ENCODE measurements around the gene ETDA. TPM values are rescaled to one million over a fixed set of nuclear protein-coding genes. Genes with fewer than 3 reads are reported as not detected.

Gene ETDA
- total RNA-seq, 4 donors from 2014 or later: not detected

DNA sequence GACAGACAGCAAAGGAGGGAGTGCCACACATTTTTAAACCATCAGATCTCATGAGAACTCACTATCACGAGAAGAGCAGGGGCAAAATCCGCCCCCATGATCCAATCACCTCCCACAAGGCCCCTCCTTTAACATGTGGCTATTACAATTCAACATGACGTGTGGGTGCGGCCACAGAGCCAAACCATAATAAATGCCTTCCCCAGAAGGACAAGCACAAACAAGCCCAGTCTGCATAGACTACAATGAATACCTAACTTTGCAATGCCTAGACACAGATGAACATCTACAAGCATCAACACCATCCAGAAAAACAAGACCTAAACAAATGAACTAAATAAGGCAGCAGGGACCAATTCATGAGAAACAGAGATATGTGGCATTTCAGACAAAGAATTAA is 12.3 kb downstream of the ETDA start:
- Histone ChIP-seq H3K27ac (no peak overlapping the region), H3K4me3 (no peak overlapping the region), H3K27me3 (no peaks in the 10 kb centered on the region), H3K9me3 (no peaks in the 10 kb centered on the region), H3K36me3 (no peaks in the 10 kb centered on the region), H3K4me1 (no peaks in the 10 kb centered on the region)
- TF ChIP-seq POLR2A (IDR thresholded peaks at IDR 0.05) (no peak), POLR2AphosphoS5 (IDR thresholded peaks at IDR 0.05) (no peak), EP300 (IDR thresholded peaks at IDR 0.05) (no peak)
- TF ChIP-seq, protein P1, sequence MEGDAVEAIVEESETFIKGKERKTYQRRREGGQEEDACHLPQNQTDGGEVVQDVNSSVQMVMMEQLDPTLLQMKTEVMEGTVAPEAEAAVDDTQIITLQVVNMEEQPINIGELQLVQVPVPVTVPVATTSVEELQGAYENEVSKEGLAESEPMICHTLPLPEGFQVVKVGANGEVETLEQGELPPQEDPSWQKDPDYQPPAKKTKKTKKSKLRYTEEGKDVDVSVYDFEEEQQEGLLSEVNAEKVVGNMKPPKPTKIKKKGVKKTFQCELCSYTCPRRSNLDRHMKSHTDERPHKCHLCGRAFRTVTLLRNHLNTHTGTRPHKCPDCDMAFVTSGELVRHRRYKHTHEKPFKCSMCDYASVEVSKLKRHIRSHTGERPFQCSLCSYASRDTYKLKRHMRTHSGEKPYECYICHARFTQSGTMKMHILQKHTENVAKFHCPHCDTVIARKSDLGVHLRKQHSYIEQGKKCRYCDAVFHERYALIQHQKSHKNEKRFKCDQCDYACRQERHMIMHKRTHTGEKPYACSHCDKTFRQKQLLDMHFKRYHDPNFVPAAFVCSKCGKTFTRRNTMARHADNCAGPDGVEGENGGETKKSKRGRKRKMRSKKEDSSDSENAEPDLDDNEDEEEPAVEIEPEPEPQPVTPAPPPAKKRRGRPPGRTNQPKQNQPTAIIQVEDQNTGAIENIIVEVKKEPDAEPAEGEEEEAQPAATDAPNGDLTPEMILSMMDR (IDR thresholded peaks at IDR 0.05): no peak
- WGBS: 68% methylated on average over 4 of the region's 4 CpGs
- no peak for DNase-seq (ENCODE audit: low spot score in 2 of 2)

DNA sequence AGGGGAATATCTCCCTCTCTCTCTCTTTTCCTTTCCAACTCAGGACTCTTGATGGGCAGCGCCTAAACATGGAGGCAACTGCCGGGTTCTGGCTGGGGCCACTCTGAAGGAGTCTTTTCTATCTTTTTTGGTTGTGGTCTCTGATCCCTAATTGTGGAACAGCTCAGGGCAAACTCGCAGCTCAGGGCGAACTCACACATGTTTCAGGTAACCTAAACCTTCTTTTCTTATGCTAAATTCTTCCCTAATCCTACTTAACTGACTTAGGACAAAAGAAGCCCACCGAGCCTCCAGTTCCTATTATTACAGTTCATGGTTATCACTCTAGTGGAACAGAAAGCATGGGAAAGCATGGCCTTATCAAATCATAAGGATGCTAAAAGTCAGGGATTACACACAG is 21.3 kb downstream of the ETDA start:
- 81% methylated on average over 5 of the region's 5 CpGs for WGBS
- no peaks in the 10 kb centered on the region for H3K27me3 ChIP-seq
- no peaks in the 10 kb centered on the region for H3K36me3 ChIP-seq
- no peak for DNase-seq (ENCODE audit: low spot score in 2 of 2)
- TF ChIP-seq POLR2A (IDR thresholded peaks at IDR 0.05): no peak
- TF ChIP-seq POLR2AphosphoS5 (IDR thresholded peaks at IDR 0.05): no peak
- TF ChIP-seq, protein P1 (IDR thresholded peaks at IDR 0.05): no peak
- no peak for TF ChIP-seq EP300 (IDR thresholded peaks at IDR 0.05)
- no peaks in the 10 kb centered on the region for H3K9me3 ChIP-seq
- H3K4me1 ChIP-seq: no peaks in the 10 kb centered on the region
- H3K4me3 ChIP-seq: no peak overlapping the region
- no peak overlapping the region for H3K27ac ChIP-seq

DNA sequence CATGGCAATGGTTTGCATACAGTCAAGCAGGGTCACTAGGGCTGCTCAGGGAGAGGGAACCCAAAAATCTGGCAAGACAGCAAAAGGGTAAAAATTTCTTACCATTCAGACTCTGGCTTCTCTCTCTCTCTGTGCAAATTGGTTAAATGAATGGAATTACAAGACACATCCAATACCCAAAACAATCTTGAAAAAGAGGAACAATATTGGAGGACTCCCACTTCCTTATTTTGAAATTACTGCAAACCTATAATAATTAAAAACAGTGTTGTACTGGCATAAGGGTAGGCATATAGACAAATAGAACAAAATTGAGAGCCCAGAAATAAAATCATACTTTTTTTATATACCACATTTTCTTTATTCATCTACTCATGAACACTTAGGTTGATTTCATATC is 24.1 kb downstream of the ETDA start:
- DNase-seq (ENCODE audit: low spot score in 2 of 2): no peak
- Histone ChIP-seq H3K9me3 (peaks cover 3% of the 10 kb centered on the region), H3K36me3 (no peaks in the 10 kb centered on the region), H3K4me3 (no peak overlapping the region), H3K4me1 (no peaks in the 10 kb centered on the region), H3K27me3 (no peaks in the 10 kb centered on the region), H3K27ac (no peak overlapping the region)
- no peak for TF ChIP-seq POLR2AphosphoS5 (IDR thresholded peaks at IDR 0.05)
- no peak for TF ChIP-seq POLR2A (IDR thresholded peaks at IDR 0.05)
- TF ChIP-seq EP300 (IDR thresholded peaks at IDR 0.05): no peak
- TF ChIP-seq, protein P1 (IDR thresholded peaks at IDR 0.05): no peak

DNA sequence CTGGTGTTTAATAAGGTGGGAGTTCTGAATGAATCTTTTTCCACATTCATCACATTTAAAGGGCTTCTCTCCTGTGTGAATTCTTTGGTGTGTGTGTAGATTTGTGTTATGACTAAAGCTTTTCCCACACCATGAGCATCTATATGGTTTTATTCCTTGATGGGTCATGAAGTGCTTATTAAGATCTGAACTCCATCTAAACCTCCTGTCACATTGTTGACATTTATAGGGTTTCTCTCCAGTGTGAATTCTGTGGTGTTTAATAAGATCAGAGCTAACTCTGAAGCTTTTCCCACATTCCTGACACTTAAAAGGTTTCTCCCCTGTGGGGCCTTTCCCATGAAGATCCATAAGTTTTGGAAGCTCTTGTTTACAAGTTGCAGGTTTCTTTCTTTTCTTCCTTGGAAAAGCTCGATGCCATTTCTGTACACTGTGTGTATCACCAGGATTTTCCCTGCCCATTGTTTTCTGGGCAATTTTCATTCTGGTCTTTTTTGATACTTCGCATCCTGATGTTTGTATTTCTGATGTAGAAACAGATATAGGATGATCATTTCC is 35.5 kb downstream of the ETDA start:
- WGBS: 92% methylated on average over 2 of the region's 2 CpGs
- Histone ChIP-seq H3K9me3 (peaks cover 3% of the 10 kb centered on the region), H3K36me3 (peaks cover 12% of the 10 kb centered on the region), H3K4me1 (no peaks in the 10 kb centered on the region), H3K4me3 (no peak overlapping the region), H3K27me3 (no peaks in the 10 kb centered on the region), H3K27ac (no peak overlapping the region)
- DNase-seq (ENCODE audit: low spot score in 2 of 2): no peak
- no peak for TF ChIP-seq POLR2AphosphoS5 (IDR thresholded peaks at IDR 0.05)
- no peak for TF ChIP-seq EP300 (IDR thresholded peaks at IDR 0.05)
- no peak for TF ChIP-seq POLR2A (IDR thresholded peaks at IDR 0.05)
- TF ChIP-seq, protein P1 (IDR thresholded peaks at IDR 0.05): no peak

DNA sequence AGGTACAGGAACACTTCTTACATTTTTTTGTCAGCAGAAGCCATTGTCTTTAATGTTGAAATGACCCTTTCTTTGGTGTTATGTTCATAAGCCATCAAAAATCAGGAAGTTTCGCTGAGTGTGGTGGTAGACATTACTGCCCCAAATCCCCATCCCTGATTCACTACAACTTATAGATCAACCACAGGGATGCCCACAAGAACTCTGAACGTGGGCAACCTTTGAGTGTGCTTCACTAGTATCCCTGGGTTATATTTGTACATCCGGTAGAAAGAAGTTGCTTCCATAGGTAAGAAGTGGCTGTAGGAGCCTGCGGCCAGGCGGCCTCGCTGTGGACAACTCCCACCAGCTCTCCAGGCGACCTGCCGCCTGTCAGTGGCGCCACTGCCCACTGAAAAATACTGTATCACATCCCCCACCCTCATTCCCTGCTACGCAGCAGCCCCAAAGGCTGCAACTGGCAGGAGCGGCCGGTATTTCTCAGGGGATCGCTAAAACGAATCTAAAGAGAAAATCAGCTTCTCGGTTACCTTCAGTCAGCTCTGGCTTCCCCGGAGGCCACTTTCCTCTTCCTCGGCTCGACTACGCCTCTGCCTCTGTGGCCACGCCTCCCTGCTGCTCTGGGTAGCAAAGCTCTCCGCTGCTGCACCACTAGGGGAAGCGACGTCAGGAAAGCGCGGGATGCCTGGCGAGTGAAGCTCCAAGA is 43.5 kb downstream of the ETDA start:
- WGBS: 50% methylated on average over 26 of the region's 26 CpGs
- Histone ChIP-seq H3K4me3 (peak overlapping the region; percentile 18), H3K27ac (no peak overlapping the region), H3K9me3 (no peaks in the 10 kb centered on the region), H3K4me1 (no peaks in the 10 kb centered on the region), H3K27me3 (no peaks in the 10 kb centered on the region), H3K36me3 (peaks cover 9% of the 10 kb centered on the region)
- DNase-seq (ENCODE audit: low spot score in 2 of 2): no peak
- TF ChIP-seq EP300 (IDR thresholded peaks at IDR 0.05): no peak
- no peak for TF ChIP-seq POLR2AphosphoS5 (IDR thresholded peaks at IDR 0.05)
- no peak for TF ChIP-seq POLR2A (IDR thresholded peaks at IDR 0.05)
- TF ChIP-seq, protein P1 (IDR thresholded peaks at IDR 0.05): no peak

All from suprapubic skin (tissue), 4 donors.